Measurements from ENCODE around the gene INSC. TPM values are rescaled to one million over a fixed set of nuclear protein-coding genes. Genes with fewer than 3 reads are reported as not detected.

Gene INSC
- total RNA-seq, 1 experiment from 2014 or later, result 1.4 TPM

DNA sequence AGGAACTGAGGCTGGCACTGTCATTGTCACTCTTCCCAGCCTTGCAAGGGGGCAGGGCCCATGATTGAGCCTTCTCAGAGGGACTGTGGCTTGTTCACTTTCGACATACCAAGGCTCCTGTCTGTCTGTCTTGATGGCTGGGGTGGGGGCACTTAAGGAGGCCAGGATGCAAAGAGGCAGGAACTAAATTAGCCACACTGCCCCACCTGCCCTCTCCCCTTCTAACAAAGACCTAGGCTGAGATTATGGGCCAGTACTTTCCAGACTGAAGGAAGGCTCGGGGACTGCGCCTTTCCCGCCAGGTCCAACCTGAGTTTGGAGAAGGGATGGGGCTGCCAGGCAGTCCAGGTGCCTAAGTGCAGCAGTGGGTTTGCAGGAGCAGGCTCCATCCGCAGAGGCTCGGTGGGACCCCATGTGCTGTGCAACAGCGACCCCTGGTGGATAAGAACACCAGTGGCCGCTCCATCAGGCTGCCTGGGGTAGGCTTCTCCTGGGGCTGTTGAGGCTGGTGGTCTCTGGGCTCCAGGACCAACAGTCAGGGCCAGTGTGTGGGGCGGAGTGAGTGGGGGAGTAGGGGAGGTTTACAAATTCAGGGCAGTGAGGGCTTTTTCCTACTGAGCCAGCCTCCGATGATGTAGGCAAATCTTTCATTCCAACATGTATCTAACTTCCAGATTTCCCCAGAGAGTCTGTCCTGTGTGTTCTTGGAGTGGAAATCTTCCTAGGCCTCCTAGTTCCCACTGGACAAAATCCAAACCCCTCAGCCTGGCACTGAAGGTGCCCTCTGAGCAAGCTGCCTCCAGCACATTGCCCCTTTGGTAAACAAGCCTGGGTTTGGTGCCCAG is 93.9 kb downstream of the INSC start:
- Histone ChIP-seq H3K4me2 (ENCODE audit: low read depth, low read length, poor library complexity, severe bottlenecking) (no peak overlapping the region), H3K9ac (ENCODE audit: low read length) (no peak overlapping the region), H3K4me1 (ENCODE audit: low read length) (0 out of 2 replicates have a peak, but pooled peaks cover 4% of the 10 kb centered on the region), H3K27ac (ENCODE audit: low read length) (no peak overlapping the region), H3K4me3 (ENCODE audit: low read length) (no peak overlapping the region), H3K27me3 (ENCODE audit: low read length) (no peaks in the 10 kb centered on the region), H3K36me3 (ENCODE audit: insufficient read depth, low read length) (no peaks in the 10 kb centered on the region), H3K9me3 (ENCODE audit: low read length) (no peaks in the 10 kb centered on the region), H3K79me2 (ENCODE audit: low read length) (no peaks in the 10 kb centered on the region), H3K9me2 (replicated peaks; ENCODE audit: insufficient read depth, low read length) (no peaks in the 10 kb centered on the region), H4K20me1 (ENCODE audit: insufficient read depth, low read depth, low read length) (no peaks in the 10 kb centered on the region), H2AFZ (ENCODE audit: low read length) (no peak overlapping the region)
- peak; percentile 87 for DNase-seq

DNA sequence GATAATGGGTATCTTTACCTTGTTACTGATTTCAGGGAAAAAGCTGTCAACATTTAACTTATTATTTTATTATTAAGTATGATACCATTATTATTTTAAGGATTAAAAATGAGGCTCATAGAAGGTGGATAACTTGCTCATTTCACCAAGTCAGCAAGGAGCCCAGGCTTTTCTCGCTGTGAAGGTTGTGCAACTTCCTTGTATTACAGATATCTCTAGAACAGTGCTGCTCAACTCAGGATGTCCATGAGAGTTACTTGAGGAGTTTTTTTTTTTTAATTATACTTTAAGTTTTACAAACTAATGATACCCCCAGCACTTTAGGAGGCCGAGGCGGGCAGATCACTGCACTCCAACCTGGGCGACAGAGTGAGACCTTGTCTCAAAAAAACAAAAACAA is 98.2 kb downstream of the INSC start:
- Histone ChIP-seq H3K4me2 (ENCODE audit: low read depth, low read length, poor library complexity, severe bottlenecking) (no peak overlapping the region), H3K27me3 (ENCODE audit: low read length) (no peaks in the 10 kb centered on the region), H3K9me3 (ENCODE audit: low read length) (no peaks in the 10 kb centered on the region), H2AFZ (ENCODE audit: low read length) (no peak overlapping the region), H3K36me3 (ENCODE audit: insufficient read depth, low read length) (no peaks in the 10 kb centered on the region), H4K20me1 (ENCODE audit: insufficient read depth, low read depth, low read length) (peaks cover 4% of the 10 kb centered on the region; the same call in 1 of the 2 replicates), H3K9me2 (replicated peaks; ENCODE audit: insufficient read depth, low read length) (no peaks in the 10 kb centered on the region), H3K4me1 (ENCODE audit: low read length) (0 out of 2 replicates have a peak, but pooled peaks cover 6% of the 10 kb centered on the region), H3K9ac (ENCODE audit: low read length) (no peak overlapping the region), H3K79me2 (ENCODE audit: low read length) (no peaks in the 10 kb centered on the region), H3K27ac (ENCODE audit: low read length) (no peak overlapping the region), H3K4me3 (ENCODE audit: low read length) (no peak overlapping the region)
- no peak for DNase-seq

DNA sequence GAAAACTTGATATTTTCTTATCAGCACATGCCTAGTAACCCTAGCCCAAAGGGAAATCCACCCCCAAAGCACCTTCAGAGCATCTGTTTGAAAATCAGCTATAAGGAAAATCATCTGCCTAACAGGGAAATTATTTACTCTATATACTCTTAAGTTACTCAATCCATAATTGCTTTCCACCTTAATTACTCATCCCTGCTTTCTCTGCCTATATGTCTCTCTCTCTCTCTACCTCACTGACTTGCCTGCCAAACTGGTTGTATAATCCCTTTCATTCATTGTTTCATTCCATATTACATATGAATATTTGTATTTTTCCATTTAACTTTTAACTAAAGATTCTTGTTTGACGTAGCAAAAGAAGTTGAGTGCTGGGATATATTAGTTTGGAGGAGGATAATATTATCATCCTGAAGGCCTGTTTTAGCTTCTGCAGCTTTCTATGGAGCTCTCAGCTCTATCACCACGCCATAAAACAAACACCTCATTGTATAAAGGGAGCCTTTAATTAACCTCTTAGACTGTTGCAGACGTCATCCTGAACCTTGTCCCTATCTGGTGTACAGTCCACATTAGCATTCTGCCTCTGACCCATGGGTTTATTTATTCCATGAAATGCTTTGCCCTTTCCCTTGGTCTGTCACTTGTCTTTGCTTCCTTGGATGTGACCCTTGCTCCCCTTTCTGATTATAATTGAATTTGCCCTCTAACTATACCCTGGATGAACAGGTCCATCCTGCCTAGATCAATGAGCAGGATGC is 98.9 kb downstream of the INSC start:
- no peaks in the 10 kb centered on the region for H3K27me3 ChIP-seq (ENCODE audit: low read length)
- no peaks in the 10 kb centered on the region for H3K9me2 ChIP-seq (replicated peaks; ENCODE audit: insufficient read depth, low read length)
- no peak overlapping the region for H3K4me2 ChIP-seq (ENCODE audit: low read depth, low read length, poor library complexity, severe bottlenecking)
- no peak overlapping the region for H3K9ac ChIP-seq (ENCODE audit: low read length)
- no peaks in the 10 kb centered on the region for H3K36me3 ChIP-seq (ENCODE audit: insufficient read depth, low read length)
- no peak for DNase-seq
- H4K20me1 ChIP-seq (ENCODE audit: insufficient read depth, low read depth, low read length), result peaks cover 4% of the 10 kb centered on the region; the same call in 1 of the 2 replicates
- no peak overlapping the region for H3K27ac ChIP-seq (ENCODE audit: low read length)
- H3K4me3 ChIP-seq (ENCODE audit: low read length), result no peak overlapping the region
- no peak overlapping the region for H2AFZ ChIP-seq (ENCODE audit: low read length)
- no peaks in the 10 kb centered on the region for H3K79me2 ChIP-seq (ENCODE audit: low read length)
- H3K4me1 ChIP-seq (ENCODE audit: low read length), result 0 out of 2 replicates have a peak, but pooled peaks cover 3% of the 10 kb centered on the region
- H3K9me3 ChIP-seq (ENCODE audit: low read length), result no peaks in the 10 kb centered on the region

DNA sequence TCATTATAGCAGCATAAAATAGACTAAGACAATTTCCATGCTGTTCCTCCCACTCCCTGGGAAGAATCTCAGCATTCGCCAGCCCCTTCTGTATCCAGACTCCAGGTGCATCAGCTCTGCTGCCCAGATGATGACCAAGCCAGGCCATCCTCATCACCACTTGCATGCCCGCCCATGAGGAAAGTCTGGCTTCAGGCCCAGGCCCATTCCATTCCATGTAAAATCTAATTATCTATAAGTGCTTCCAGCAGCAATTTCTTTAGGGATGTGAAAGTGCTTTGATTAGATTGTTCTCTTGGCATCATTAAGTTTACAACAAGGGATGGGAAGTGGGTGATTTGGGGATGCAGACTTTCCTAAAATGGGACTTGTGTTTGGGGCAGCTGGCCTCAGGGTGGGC is 100.3 kb downstream of the INSC start:
- Histone ChIP-seq H3K4me3 (ENCODE audit: low read length) (no peak overlapping the region), H3K9me3 (ENCODE audit: low read length) (no peaks in the 10 kb centered on the region), H3K27ac (ENCODE audit: low read length) (no peak overlapping the region), H3K9me2 (replicated peaks; ENCODE audit: insufficient read depth, low read length) (no peaks in the 10 kb centered on the region), H3K79me2 (ENCODE audit: low read length) (no peaks in the 10 kb centered on the region), H3K4me2 (ENCODE audit: low read depth, low read length, poor library complexity, severe bottlenecking) (no peak overlapping the region), H3K4me1 (ENCODE audit: low read length) (0 out of 2 replicates have a peak, but pooled peaks cover 3% of the 10 kb centered on the region), H4K20me1 (ENCODE audit: insufficient read depth, low read depth, low read length) (peaks cover 4% of the 10 kb centered on the region; the same call in 1 of the 2 replicates), H2AFZ (ENCODE audit: low read length) (no peak overlapping the region), H3K36me3 (ENCODE audit: insufficient read depth, low read length) (no peaks in the 10 kb centered on the region), H3K9ac (ENCODE audit: low read length) (no peak overlapping the region), H3K27me3 (ENCODE audit: low read length) (no peaks in the 10 kb centered on the region)
- DNase-seq, result no peak

DNA sequence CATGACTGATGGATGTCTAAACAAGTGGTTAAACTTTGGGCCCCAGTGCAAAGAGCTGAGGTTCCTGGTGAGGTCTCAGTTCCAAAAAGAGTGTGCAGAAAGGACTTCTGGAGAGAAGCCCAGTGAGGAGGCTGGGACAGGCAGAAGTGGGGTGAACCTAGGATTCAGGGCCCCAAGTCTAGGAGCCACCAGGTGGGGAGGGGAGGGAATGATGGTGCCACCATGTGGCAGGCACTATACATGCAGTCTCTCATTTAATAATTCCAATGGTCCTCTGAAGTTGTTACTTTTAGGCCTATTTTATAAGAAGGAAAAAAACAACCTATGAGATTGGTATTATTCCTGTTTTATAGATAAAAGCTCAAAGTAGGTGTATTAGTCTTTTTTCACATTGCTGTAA is 102.0 kb downstream of the INSC start:
- H3K9me3 ChIP-seq (ENCODE audit: low read length), result no peaks in the 10 kb centered on the region
- no peaks in the 10 kb centered on the region for H3K27me3 ChIP-seq (ENCODE audit: low read length)
- H3K4me3 ChIP-seq (ENCODE audit: low read length), result no peak overlapping the region
- no peaks in the 10 kb centered on the region for H3K79me2 ChIP-seq (ENCODE audit: low read length)
- H3K9ac ChIP-seq (ENCODE audit: low read length), result no peak overlapping the region
- no peak overlapping the region for H2AFZ ChIP-seq (ENCODE audit: low read length)
- H3K27ac ChIP-seq (ENCODE audit: low read length), result no peak overlapping the region
- H3K9me2 ChIP-seq (replicated peaks; ENCODE audit: insufficient read depth, low read length), result no peaks in the 10 kb centered on the region
- H3K4me1 ChIP-seq (ENCODE audit: low read length), result 0 out of 2 replicates have a peak, but pooled peaks cover 3% of the 10 kb centered on the region
- no peaks in the 10 kb centered on the region for H3K36me3 ChIP-seq (ENCODE audit: insufficient read depth, low read length)
- peaks cover 4% of the 10 kb centered on the region; the same call in 1 of the 2 replicates for H4K20me1 ChIP-seq (ENCODE audit: insufficient read depth, low read depth, low read length)
- peak; percentile 66 for DNase-seq
- no peak overlapping the region for H3K4me2 ChIP-seq (ENCODE audit: low read depth, low read length, poor library complexity, severe bottlenecking)

DNA sequence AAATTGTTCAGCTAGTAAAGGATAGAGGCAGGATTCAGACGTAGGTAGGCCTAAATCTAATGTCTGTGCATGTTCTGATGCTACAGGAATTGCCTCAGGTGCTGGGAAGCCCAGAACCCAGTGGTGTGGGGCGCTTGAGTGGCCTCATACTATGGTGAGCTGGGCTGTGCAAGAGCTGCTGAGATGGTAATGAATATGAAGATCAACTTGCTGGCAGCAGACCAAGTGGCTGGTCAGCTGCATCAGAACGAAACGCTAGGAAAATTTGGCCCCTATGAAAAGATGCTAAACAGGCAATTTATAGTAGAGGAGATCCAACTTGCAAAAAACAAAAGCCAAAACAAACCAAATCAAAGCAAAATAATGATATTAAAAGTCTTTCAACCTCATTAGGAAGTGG is 102.7 kb downstream of the INSC start:
- Histone ChIP-seq H3K9me2 (replicated peaks; ENCODE audit: insufficient read depth, low read length) (no peaks in the 10 kb centered on the region), H2AFZ (ENCODE audit: low read length) (no peak overlapping the region), H3K9ac (ENCODE audit: low read length) (no peak overlapping the region), H4K20me1 (ENCODE audit: insufficient read depth, low read depth, low read length) (peaks cover 4% of the 10 kb centered on the region; the same call in 1 of the 2 replicates), H3K9me3 (ENCODE audit: low read length) (no peaks in the 10 kb centered on the region), H3K79me2 (ENCODE audit: low read length) (no peaks in the 10 kb centered on the region), H3K27ac (ENCODE audit: low read length) (no peak overlapping the region), H3K27me3 (ENCODE audit: low read length) (no peaks in the 10 kb centered on the region), H3K4me2 (ENCODE audit: low read depth, low read length, poor library complexity, severe bottlenecking) (no peak overlapping the region), H3K36me3 (ENCODE audit: insufficient read depth, low read length) (no peaks in the 10 kb centered on the region), H3K4me3 (ENCODE audit: low read length) (no peak overlapping the region), H3K4me1 (ENCODE audit: low read length) (0 out of 2 replicates have a peak, but pooled peaks cover 3% of the 10 kb centered on the region)
- DNase-seq, result no peak

DNA sequence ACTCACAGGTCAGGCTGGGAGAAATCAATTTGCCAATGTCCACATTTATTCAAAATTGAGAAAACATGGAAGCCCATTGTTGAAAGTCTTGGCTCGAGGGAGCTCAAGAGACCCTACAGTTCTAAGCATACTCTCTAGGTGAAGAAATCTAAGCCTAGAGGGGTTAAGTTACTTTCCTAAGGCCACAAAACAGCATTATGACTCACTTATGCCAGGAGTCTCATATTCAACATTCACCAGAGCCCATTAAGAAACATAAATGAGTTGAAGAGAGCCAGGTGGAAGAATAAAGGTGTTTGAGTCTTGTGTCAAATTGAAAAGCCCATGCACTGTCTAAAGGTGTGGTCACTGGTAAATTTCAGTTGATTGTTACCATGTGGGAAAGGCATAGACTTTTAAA is 108.1 kb downstream of the INSC start:
- H3K79me2 ChIP-seq (ENCODE audit: low read length), result no peaks in the 10 kb centered on the region
- no peaks in the 10 kb centered on the region for H3K9me2 ChIP-seq (replicated peaks; ENCODE audit: insufficient read depth, low read length)
- peaks cover 12% of the 10 kb centered on the region; the same call in 1 of the 2 replicates for H4K20me1 ChIP-seq (ENCODE audit: insufficient read depth, low read depth, low read length)
- DNase-seq, result no peak
- H3K36me3 ChIP-seq (ENCODE audit: insufficient read depth, low read length), result no peaks in the 10 kb centered on the region
- H3K27me3 ChIP-seq (ENCODE audit: low read length), result no peaks in the 10 kb centered on the region
- no peak overlapping the region for H3K27ac ChIP-seq (ENCODE audit: low read length)
- H3K9me3 ChIP-seq (ENCODE audit: low read length), result no peaks in the 10 kb centered on the region
- H3K4me2 ChIP-seq (ENCODE audit: low read depth, low read length, poor library complexity, severe bottlenecking), result no peak overlapping the region
- no peak overlapping the region for H3K9ac ChIP-seq (ENCODE audit: low read length)
- H3K4me3 ChIP-seq (ENCODE audit: low read length), result no peak overlapping the region
- H3K4me1 ChIP-seq (ENCODE audit: low read length), result peaks cover 26% of the 10 kb centered on the region
- H2AFZ ChIP-seq (ENCODE audit: low read length), result no peak overlapping the region

DNA sequence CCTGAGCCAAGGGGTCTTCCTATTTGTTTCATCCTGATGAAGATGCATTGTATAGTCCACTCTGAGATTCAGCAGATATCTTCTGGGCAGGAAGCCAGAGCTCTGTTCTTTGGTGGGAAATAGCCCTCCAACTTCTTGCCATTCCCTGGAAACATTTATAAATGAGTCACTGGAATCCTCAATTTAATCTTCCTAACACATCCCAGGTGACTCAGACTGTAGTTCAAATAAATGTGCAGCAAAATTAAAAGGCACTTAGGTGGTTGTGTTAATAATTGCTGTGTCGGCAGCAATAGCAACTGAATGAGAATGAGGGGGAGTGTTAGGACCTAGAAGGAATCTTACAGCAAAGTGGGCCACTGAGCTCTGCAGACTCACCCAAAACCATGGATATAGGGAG is 108.6 kb downstream of the INSC start:
- peaks cover 32% of the 10 kb centered on the region for H3K4me1 ChIP-seq (ENCODE audit: low read length)
- H2AFZ ChIP-seq (ENCODE audit: low read length), result no peak overlapping the region
- no peaks in the 10 kb centered on the region for H3K9me3 ChIP-seq (ENCODE audit: low read length)
- no peaks in the 10 kb centered on the region for H3K79me2 ChIP-seq (ENCODE audit: low read length)
- peaks cover 12% of the 10 kb centered on the region; the same call in 1 of the 2 replicates for H4K20me1 ChIP-seq (ENCODE audit: insufficient read depth, low read depth, low read length)
- no peak overlapping the region for H3K27ac ChIP-seq (ENCODE audit: low read length)
- no peak overlapping the region for H3K4me3 ChIP-seq (ENCODE audit: low read length)
- H3K36me3 ChIP-seq (ENCODE audit: insufficient read depth, low read length), result no peaks in the 10 kb centered on the region
- no peaks in the 10 kb centered on the region for H3K9me2 ChIP-seq (replicated peaks; ENCODE audit: insufficient read depth, low read length)
- DNase-seq, result no peak
- no peak overlapping the region for H3K4me2 ChIP-seq (ENCODE audit: low read depth, low read length, poor library complexity, severe bottlenecking)
- H3K27me3 ChIP-seq (ENCODE audit: low read length), result no peaks in the 10 kb centered on the region; the same call in 1 of the 2 replicates
- H3K9ac ChIP-seq (ENCODE audit: low read length), result no peak overlapping the region
